Measurements from ENCODE around the gene TUT1.

DNA sequence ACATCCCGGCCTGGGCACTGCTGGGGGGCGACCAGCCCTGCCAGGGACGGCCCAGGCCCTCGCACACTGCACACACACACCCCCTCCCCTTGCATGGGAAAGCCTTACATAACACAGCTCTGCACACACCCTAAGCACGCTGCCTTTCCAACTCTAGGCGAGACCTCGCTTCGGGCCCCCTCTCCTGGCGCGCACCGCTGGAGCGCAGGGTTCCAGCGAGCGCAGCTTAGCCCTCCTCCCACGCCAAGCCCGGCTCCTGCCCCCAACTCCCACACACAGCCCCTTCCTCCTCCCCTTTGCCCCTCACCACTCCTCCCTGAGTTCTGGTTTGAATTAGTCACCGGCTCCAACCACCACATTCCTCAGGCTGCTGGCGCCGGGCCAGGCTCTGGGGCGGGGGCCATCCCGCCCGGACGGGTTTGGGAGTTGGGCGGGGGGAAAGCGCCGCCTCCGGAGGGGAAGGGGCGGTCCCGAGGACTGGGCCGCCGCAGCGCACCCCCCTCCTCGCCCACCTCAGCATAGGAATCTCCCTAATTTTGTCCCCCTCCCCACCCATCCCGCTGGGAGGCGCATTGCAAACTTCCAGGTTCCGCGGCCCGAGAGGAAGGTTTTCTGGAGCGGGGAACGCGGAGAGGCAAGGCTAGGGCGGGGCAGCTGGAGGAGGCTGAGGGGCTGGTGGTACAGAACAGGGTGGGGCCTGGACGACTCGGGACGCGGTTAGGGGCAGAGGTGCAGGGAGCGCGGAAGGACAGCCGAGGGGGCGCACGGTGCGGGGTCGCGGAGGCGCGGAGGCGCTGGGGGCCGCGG is 45.7 kb downstream of the TUT1 start:
- TF ChIP-seq, protein P1, sequence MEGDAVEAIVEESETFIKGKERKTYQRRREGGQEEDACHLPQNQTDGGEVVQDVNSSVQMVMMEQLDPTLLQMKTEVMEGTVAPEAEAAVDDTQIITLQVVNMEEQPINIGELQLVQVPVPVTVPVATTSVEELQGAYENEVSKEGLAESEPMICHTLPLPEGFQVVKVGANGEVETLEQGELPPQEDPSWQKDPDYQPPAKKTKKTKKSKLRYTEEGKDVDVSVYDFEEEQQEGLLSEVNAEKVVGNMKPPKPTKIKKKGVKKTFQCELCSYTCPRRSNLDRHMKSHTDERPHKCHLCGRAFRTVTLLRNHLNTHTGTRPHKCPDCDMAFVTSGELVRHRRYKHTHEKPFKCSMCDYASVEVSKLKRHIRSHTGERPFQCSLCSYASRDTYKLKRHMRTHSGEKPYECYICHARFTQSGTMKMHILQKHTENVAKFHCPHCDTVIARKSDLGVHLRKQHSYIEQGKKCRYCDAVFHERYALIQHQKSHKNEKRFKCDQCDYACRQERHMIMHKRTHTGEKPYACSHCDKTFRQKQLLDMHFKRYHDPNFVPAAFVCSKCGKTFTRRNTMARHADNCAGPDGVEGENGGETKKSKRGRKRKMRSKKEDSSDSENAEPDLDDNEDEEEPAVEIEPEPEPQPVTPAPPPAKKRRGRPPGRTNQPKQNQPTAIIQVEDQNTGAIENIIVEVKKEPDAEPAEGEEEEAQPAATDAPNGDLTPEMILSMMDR (IDR thresholded peaks at IDR 0.05; ENCODE audit: borderline replicate concordance, extremely low read depth, low read length, poor library complexity, severe bottlenecking): peak; percentile 22
- peak; percentile 35 for TF ChIP-seq EZH2 (IDR thresholded peaks at IDR 0.05; ENCODE audit: borderline replicate concordance, low read depth, low read length, severe bottlenecking)

Measured in DND-41 (cell line).